HL-60 (cell line): Measurements from ENCODE around the gene SWSAP1.
"Not testable (repeated sequence)": the region's sequence is repeated elsewhere in the genome, so short reads cannot be mapped to it uniquely, and the experiment has no call there.

Source experiments
- CTCF ChIP-seq: IDR thresholded peaks from one replicate; pipeline ENCODE4 v1.5.1; 2011; ENCODE audit warnings: low read length, control low read depth, inconsistent platforms; ENCODE audit not compliant: insufficient read depth
- POLR2AphosphoS5 ChIP-seq: IDR thresholded peaks from 2 replicates; pipeline ENCODE4 v1.6.1; 2012; ENCODE audit warnings: low read depth
- SPI1 ChIP-seq: IDR thresholded peaks from 2 replicates; pipeline ENCODE4 v1.6.1; 2012; ENCODE audit warnings: low read depth, mild to moderate bottlenecking, borderline replicate concordance

GRCh38 chr19:11333838-11334237 is 40.6 kb upstream of the SWSAP1 start:
- TF ChIP-seq CTCF, POLR2AphosphoS5, SPI1: not testable (repeated sequence)
